Mesenteric fat pad (tissue), 1 donor: ENCODE results near the gene ZDHHC14. TPM values are rescaled to one million over a fixed set of nuclear protein-coding genes. Genes with fewer than 3 reads are reported as not detected.
"Not testable (repeated sequence)": the region's sequence is repeated elsewhere in the genome, so short reads cannot be mapped to it uniquely, and the experiment has no call there.

Experiments used
- DNase-seq: peaks from one replicate; pipeline ENCODE4 v3.0.0-alpha.2; 2020; ENCODE audit warnings: low spot score
- total RNA-seq: library from RNA; stranded (reverse); fragmentation: NEBNext Ultra II Directional; extraction: Animal tissue kit (Norgen Biotek cat#: 25700); gene quantifications from one replicate; pipeline ENCODE4 v1.2.1, GENCODE V29; 2021
- donor health status: DM: yes; HTN: yes; CAD: no.

ZDHHC14 gene
- total RNA-seq, 1 donor from 2014 or later, result 8.5 TPM

- DNase-seq, result no peak
These were observed 82.2 kb downstream of the ZDHHC14 start for GRCh38 chr6:157462956-157463742.

- not testable (repeated sequence) for DNase-seq
These were observed 82.7 kb downstream of the ZDHHC14 start for GRCh38 chr6:157463743-157464135.

DNA sequence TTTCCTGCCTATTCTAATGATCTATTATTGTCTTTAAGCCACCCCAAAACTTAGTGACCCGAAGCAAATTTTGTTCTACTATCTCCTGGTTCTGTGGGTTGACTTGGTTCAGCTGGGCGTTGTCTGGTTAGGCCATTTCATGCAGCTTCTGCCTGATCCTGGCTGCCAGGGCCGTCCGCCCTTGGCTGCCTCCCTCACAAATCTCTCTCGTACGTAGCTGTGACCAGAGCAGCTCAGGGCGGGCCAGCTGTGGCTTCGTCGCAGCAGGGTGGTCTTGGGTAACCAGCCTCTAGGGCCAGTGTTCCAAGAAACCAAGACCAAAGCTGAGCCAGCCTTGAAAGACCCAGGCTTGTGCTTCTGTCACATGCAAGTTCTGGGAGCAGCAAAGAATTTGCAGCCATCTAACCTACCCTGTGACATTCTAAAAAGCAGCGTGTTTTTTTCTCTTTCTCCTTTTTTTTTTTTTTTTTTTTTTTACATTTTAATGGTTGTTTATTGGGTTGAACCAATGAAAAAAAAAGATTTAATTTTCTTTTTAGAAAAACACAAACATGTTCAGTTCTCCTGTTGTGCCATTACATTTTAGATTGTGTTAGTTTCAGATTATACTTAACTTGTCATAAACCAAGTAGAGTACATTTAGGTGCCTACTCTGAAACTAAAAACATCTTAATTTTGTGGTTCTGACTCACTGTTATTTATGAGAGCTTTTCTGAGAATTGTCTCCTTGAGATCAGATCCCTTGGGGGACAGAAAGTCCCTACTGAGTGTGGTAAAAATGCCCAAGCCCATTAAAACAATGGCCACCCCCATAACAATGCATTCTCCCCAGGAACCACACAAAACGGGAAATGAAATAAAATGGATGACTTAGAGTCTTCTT is 83.9 kb downstream of the ZDHHC14 start:
- no peak for DNase-seq

DNA sequence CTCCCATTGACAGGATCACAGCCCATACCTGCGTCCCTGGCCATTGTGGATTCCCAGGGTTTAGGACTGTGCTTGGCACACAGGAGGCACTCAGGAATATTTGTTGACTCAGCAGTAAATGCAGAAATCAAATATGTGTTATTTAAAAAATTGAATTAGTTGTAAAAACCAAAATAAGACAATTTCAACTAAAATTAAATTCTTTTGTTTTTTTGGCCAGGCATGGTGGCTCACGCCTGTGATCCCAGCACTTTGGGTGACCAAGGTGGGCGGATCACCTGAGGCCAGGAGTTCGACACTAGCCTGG is 85.3 kb downstream of the ZDHHC14 start:
- DNase-seq, result no peak

DNA sequence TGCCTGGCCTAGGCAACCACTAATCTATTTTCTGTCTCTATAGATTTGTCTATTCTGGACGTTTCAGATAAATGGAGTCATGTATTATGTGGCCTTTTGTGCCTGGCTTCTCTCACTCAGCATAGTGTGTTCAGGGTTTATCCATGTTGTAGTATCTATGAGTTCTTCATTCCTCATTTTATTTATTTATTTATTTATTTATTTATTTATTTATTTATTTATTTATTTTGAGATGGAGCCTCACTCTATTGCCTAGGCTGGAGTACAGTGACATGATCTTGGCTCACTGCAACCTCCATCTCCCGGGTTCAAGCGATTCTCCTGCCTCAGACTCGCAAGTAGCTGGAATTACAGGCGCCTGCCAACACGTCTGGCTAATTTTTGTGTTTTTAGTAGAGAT is 86.3 kb downstream of the ZDHHC14 start:
- not testable (repeated sequence) for DNase-seq

GRCh38 chr6:157468054-157468453 is 87.1 kb downstream of the ZDHHC14 start:
- no peak for DNase-seq

DNA sequence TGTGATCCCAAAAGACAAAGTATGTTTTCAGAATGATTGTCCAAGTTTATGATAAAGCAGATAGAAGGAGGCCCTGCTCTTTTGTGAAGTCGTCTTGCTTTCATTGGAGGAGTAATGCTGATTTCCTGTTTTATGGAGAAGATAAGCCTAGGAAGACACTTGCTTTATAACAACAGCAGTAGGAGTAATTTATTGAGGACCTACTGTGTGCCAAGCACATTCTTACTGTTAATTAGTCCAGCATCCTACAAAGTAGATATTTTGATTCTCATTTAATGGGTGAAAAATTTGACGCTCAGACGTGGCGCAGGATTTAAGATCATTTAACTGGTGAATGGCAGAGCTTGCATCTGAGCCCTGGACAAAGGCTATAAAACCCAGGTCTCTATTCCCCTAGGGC is 87.6 kb downstream of the ZDHHC14 start:
- DNase-seq, result no peak

- no peak for DNase-seq
These were observed 88.4 kb downstream of the ZDHHC14 start for GRCh38 chr6:157469378-157469777.

DNA sequence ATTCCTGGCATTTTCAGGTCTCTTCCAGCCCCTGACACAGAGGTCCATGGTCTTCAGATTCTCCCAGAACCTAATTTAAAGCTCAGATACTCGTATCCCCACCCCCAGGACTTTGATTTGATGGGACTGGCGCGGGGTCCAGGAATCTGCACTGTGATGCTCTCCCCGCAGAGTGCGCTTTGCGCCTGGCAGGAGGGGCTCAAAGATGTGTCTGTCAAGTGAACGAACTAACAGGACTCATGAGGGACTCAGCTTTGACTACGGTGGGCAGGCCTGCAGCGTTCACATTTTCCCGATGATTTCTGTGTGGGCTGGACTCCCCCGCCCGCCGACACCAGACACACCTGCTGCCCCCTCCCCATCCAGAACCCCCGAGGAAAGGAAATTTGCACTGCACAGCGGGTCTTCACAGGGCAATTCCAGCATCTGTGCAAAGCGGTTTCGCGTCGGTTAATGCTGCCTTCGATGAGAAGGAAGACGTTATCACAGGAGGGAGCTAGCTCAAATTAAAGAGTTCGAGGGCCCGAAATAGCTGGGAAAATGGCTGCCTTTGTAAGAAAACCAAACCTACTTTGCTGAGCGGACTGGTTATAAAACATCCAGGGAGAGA is 90.2 kb downstream of the ZDHHC14 start:
- DNase-seq, result no peak

- DNase-seq, result no peak
These were observed 91.1 kb downstream of the ZDHHC14 start for GRCh38 chr6:157471895-157472686.

- DNase-seq, result no peak
These were observed 95.8 kb downstream of the ZDHHC14 start for GRCh38 chr6:157476797-157477196.

DNA sequence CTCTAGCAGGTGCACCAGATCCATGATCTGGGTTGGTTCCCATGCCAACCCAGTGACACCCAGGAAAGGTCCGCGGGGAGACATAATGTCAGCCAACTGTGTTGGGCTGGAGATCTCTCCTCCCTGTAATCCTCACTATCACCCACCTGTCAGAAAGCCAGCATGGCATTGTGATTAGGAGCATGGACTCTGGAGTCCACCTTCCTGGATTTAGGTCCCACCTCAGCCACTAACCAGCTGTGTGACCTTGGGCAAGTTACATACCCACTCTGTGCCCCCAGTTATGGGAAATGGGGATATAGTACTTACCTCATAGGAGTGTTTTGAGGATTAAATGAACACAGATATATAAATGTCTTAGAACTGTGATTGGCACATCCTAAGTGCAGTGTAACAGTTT is 97.9 kb downstream of the ZDHHC14 start:
- no peak for DNase-seq

DNA sequence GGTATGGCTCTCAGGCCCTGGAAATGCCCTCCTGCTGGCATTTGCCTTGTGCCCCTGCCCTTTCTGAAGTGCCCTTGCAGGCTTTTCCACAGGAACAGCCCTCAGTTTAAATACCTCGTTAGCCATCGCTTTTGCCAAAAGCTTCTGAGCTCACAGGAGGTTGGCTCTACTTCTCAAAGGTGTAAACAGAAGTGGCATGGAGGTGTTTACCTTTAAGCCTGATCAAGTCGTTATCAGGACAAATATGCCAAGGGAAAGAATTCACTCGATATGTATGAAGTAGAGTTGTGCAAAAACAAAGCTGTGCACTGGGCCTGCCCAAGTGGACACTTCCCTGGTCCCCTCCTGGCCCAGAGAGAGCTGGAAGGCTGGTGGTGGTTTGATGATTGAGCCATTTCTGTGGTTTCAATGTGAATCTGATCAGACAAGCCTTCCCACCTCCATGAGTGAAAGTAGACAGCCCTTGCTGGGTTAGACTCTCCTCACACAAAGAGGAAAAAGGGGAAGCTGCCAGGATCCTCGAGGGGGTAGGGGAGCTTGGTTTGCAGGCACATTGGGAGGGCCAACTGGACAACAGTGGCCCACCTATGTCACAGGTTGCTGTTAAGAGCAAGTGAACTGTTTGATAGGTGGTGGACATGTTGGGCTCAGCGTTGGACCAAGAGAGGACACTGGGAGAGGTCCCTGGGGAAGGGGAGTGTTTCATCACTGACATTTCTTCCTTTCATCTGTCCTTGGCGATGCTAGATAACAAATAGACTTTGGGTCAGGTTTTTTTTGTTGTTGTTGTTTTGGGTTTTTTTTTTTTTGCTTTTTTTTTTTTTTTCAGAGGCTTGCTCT is 98.7 kb downstream of the ZDHHC14 start:
- no peak for DNase-seq

GRCh38 chr6:157481189-157481864 is 100.3 kb downstream of the ZDHHC14 start:
- no peak for DNase-seq

DNA sequence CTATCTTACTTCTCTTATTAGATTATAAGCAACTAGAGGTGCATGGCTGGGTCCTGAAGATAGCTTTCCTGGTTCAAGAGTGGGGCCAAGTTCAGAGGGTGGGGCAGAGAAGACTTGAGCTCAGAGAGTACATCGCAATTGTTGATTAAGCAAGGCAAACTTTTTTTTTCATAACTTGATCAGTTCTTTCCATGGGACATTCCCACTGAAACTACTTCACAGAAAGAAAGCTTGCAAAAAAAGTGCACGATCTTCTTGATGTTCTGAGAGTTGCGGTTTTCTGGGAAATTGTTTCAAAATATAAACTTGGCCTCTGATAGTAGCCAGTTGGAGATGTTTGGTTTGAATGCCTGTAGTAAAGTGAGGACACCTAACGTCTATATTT is 100.9 kb downstream of the ZDHHC14 start:
- no peak for DNase-seq

GRCh38 chr6:157483770-157484169 is 102.8 kb downstream of the ZDHHC14 start:
- DNase-seq, result no peak

DNA sequence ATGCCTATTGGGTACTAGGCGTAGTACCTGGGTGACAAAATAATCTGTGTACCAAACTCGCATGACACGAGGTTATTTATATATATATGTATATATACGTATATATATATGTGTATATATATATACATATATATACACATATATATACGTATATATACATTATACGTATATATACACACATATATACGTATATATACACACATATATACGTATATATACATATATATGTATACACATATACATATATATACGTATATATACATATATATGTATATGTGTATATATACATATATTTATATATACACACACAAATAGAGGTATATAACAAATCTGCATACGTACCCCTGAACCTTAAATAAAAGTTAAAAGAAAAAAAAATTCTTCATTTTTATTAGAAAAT is 103.2 kb downstream of the ZDHHC14 start:
- no peak for DNase-seq

DNA sequence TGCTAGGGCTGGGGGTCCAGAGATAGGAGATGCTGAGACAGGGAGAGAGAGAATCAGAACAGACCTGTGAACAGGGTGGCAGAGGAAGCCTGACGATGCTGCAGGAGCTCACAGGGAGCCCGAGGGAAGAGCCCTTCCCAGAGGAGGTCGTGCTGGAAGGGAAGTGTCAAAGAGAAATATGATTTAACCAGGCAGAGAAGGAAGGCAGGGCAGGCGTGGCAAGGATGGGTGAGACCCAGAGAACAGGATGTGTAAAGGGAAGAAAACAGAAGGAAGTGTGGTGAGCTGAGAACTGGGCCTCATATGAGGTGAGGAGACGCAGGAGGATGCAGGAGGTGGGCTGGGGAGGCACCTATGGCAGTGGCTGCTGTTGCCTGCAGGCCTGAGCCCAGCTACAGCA is 105.6 kb downstream of the ZDHHC14 start:
- no peak for DNase-seq

DNA sequence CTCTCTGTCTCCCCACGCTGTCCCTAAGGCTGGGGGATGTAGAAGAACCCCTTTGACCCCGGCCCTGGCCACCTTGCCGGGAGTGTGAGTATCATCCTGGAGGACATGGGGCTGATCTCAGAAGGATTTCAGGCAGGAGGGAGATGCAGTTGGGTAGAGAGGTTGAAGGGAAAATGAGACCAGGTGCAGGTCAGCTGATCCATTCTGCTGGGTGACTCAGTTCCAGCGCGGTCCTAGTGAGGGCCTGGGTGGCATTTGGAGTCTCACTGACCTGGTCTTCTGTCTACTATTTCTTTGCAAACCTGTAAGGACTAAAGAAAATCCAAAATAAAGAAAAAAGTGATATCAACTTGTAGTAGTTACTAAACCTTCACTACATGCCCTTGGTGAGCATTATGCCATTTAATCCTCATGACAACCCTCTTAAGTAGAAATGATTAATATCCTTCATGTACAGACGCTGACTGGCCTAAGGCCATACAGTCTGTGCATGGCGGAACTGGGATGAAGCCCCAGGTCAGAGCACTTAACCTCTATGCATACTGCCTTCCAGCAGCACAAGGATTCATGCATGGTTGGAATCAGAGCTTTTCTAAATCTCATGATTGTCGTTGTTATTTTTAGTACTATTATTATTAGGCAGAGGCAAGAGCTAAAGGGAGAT is 106.3 kb downstream of the ZDHHC14 start:
- DNase-seq, result no peak
